Measurements from ENCODE around the gene ERICH6B. TPM values are rescaled to one million over a fixed set of nuclear protein-coding genes. Genes with fewer than 3 reads are reported as not detected.

ERICH6B gene
- total and polyA plus RNA-seq, 2 of the 13 experiments (the other 11 are each of a cell fraction or from before 2014, with no cell fraction given) = not detected

- Histone ChIP-seq H3K9me3 (ENCODE audit: low read length) (no peaks in the 10 kb centered on the region), H3K36me3 (replicated peaks in 1 of 2; ENCODE audit: control insufficient read depth in 1 of 2, insufficient read depth in 2 of 2, low read length in 2 of 2) (no peaks in the 10 kb centered on the region), H2AFZ (ENCODE audit: low read length) (no peak overlapping the region), H3K9ac (ENCODE audit: insufficient read depth, low read depth, low read length) (no peak overlapping the region), H3K79me2 (ENCODE audit: insufficient read depth, low read length) (no peaks in the 10 kb centered on the region), H4K20me1 (ENCODE audit: insufficient read depth, low read length) (no peaks in the 10 kb centered on the region), H3K4me1 (ENCODE audit: insufficient read depth, low read length) (peaks cover 12% of the 10 kb centered on the region), H3K4me3 (replicated peaks in 1 of 3; ENCODE audit: insufficient read depth in 1 of 3, low read depth in 2 of 3, low read length in 3 of 3) (no peak overlapping the region), H3K4me2 (ENCODE audit: low read depth, low read length) (no peak overlapping the region), H3K27me3 (ENCODE audit: control insufficient read depth in 1 of 2, insufficient read depth in 2 of 2, low read length in 2 of 2) (no peaks in the 10 kb centered on the region), H3K27ac (ENCODE audit: extremely low read length, insufficient read depth, low read length) (no peak overlapping the region)
- ATAC-seq (no peak), DNase-seq (ENCODE audit: low spot score) (no peak), FAIRE-seq (no peak)
- ChIA-PET POLR2A (no interaction called here), CTCF (ENCODE audit: low intra/inter-chr PET ratio, low total read pairs) (no interaction called here)
- no TSS peak for BruUV-seq (replicated peaks)
- 15% methylated on average over 6 of the region's 6 CpGs for WGBS (ENCODE audit: low lambda C conversion rate)
- in situ Hi-C loops (cut with HindIII; ENCODE audit: extremely low pct_ligation_motif_present, low pct_unique_long_range_greater_than_20kb) = no loop called here
- no peak for TF ChIP-seq TARDBP (CRISPR knock-in tag; IDR thresholded peaks at IDR 0.05)
- TF ChIP-seq BCL3 (CRISPR knock-in tag; IDR thresholded peaks at IDR 0.05) = no peak
- TF ChIP-seq MTERF4 (CRISPR knock-in tag; IDR thresholded peaks at IDR 0.05) = no peak
- TF ChIP-seq ETV5 (CRISPR knock-in tag; IDR thresholded peaks at IDR 0.05; ENCODE audit: borderline replicate concordance) = no peak
- TF ChIP-seq ZFP1 (CRISPR knock-in tag; IDR thresholded peaks at IDR 0.05) = no peak
- no peak for TF ChIP-seq ZNF780A (CRISPR knock-in tag; IDR thresholded peaks at IDR 0.05)
- TF ChIP-seq CENPT (CRISPR knock-in tag; IDR thresholded peaks at IDR 0.05; ENCODE audit: low read depth) = no peak
- no peak for TF ChIP-seq ZFP41 (CRISPR knock-in tag; IDR thresholded peaks at IDR 0.05; ENCODE audit: borderline replicate concordance)
- no peak for TF ChIP-seq TFAP4 (IDR thresholded peaks at IDR 0.05; ENCODE audit: borderline replicate concordance, low read depth)
- no peak for TF ChIP-seq HNRNPH1 (optimal IDR thresholded peaks at IDR 0.05; ENCODE audit: low read depth, low read length)
- TF ChIP-seq TBL1XR1 (IDR thresholded peaks at IDR 0.05; ENCODE audit: borderline replicate concordance, low read length, partially characterized antibody) = no peak
- TF ChIP-seq ATAD3A (CRISPR knock-in tag; IDR thresholded peaks at IDR 0.05) = no peak
- no peak for TF ChIP-seq ZIK1 (CRISPR knock-in tag; IDR thresholded peaks at IDR 0.05; ENCODE audit: borderline replicate concordance, low read depth)
- TF ChIP-seq ZNF773 (CRISPR knock-in tag; IDR thresholded peaks at IDR 0.05; ENCODE audit: borderline replicate concordance) = no peak
- no peak for TF ChIP-seq SMAD1 (CRISPR knock-in tag; IDR thresholded peaks at IDR 0.05; ENCODE audit: borderline replicate concordance, low read depth)
- intact Hi-C loops (cut with micrococcal nuclease; ENCODE audit: unreplicated experiment) = no loop called here
Observed at GRCh38 chr13:45548281-45548680, 67.3 kb downstream of the ERICH6B start.
